Neural progenitor cell (in vitro differentiated cells): Measurements from ENCODE around the gene SEL1L2.

Source experiments
- EZH2 ChIP-seq: fragments of 200-600 bp; sonication (generic); IDR thresholded peaks from 2 replicates; pipeline ENCODE4 v1.6.1; 2017; ENCODE audit warnings: antibody characterized with exemption, mild to moderate bottlenecking, moderate library complexity
- TF ChIP-seq, protein P1 (sequence below): fragments of 200-600 bp; sonication (generic); IDR thresholded peaks from 2 replicates; pipeline ENCODE4 v1.5.1; 2017; ENCODE audit warnings: antibody characterized with exemption, mild to moderate bottlenecking

DNA sequence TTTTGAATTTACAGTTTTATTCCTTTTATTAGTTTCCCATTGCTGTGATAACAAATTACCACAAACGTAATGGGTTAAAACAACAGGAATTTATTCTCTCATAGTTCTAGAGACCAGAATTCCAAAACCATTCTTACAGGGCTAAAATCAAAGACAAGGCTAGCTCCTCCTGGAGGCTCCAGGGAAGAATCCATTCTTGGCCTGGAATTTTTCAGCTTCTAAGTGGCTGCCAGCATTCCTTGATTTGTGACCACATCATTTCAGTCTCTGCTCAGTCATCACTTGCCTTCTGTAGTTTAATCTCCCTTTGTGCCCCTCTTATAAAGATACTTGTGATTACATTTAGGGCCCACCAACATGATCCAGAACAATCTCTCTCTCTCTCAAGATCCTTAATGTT is 897 bp upstream of the SEL1L2 start:
- TF ChIP-seq, protein P1, sequence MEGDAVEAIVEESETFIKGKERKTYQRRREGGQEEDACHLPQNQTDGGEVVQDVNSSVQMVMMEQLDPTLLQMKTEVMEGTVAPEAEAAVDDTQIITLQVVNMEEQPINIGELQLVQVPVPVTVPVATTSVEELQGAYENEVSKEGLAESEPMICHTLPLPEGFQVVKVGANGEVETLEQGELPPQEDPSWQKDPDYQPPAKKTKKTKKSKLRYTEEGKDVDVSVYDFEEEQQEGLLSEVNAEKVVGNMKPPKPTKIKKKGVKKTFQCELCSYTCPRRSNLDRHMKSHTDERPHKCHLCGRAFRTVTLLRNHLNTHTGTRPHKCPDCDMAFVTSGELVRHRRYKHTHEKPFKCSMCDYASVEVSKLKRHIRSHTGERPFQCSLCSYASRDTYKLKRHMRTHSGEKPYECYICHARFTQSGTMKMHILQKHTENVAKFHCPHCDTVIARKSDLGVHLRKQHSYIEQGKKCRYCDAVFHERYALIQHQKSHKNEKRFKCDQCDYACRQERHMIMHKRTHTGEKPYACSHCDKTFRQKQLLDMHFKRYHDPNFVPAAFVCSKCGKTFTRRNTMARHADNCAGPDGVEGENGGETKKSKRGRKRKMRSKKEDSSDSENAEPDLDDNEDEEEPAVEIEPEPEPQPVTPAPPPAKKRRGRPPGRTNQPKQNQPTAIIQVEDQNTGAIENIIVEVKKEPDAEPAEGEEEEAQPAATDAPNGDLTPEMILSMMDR: no peak
- no peak for TF ChIP-seq EZH2
